Gastroesophageal sphincter (tissue), 4 donors: ENCODE results near the gene ZNF219. TPM values are rescaled to one million over a fixed set of nuclear protein-coding genes. Genes with fewer than 3 reads are reported as not detected.

Experiments
- ATAC-seq: fragments of 150-250 bp; one replicate; pipeline ENCODE4 v1.9.1; 2016; ENCODE audit warnings: mild to moderate bottlenecking, moderate library complexity
- H3K27ac ChIP-seq, 4 donors: fragments of 200-600 bp; sonication (generic) in 3 of 4; 1 replicate in 3 of 4; 2 replicates in 1 of 4; pipeline ENCODE4 v1.5.1; 2016 to 2019
- H3K27me3 ChIP-seq: fragments of 200-600 bp; sonication (generic); one replicate; pipeline ENCODE4 v1.5.1; 2019
- H3K36me3 ChIP-seq, 2 donors: fragments of 200-600 bp; sonication (generic); one replicate each; pipeline ENCODE4 v1.5.1; 2019; ENCODE audit warnings: control low read depth in 1 of 2
- H3K4me1 ChIP-seq, 3 donors: fragments of 200-600 bp; sonication (generic); 1 replicate in 2 of 3; 2 replicates in 1 of 3; pipeline ENCODE4 v1.5.1; 2016 to 2019; ENCODE audit warnings: control low read depth in 2 of 3
- H3K4me3 ChIP-seq, 2 donors: fragments of 200-600 bp; sonication (generic); one replicate each; pipeline ENCODE4 v1.5.1; 2019; ENCODE audit warnings: mild to moderate bottlenecking in 1 of 2, moderate library complexity in 1 of 2
- H3K9me3 ChIP-seq, 3 donors: fragments of 200-600 bp; sonication (generic); one replicate each; pipeline ENCODE4 v1.5.1; 2017 to 2019; ENCODE audit warnings: control low read depth in 2 of 3
- EP300 ChIP-seq: sonication (generic); formaldehyde crosslinking; IDR thresholded peaks from one replicate; pipeline ENCODE4 v1.6.1; 2017; ENCODE audit warnings: antibody characterized with exemption, mild to moderate bottlenecking
- POLR2A ChIP-seq, 2 donors: fragments of 450-650 bp; IDR thresholded peaks; one replicate each; pipeline ENCODE4 v1.6.1; 2017; ENCODE audit warnings: antibody characterized with exemption in 2 of 2, mild to moderate bottlenecking in 2 of 2, moderate library complexity in 1 of 2
- POLR2AphosphoS5 ChIP-seq: sonication (generic); formaldehyde crosslinking; IDR thresholded peaks from one replicate; pipeline ENCODE4 v1.6.1; 2017; ENCODE audit warnings: antibody characterized with exemption
- WGBS, 2 donors: methylation state at CpG; one replicate each; pipeline ENCODE4 v1.1.5; 2018; ENCODE audit warnings: low coverage in 1 of 2; 5-methylcytosine and 5-hydroxymethylcytosine counted together
- total RNA-seq, 4 donors: library from RNA; depleted of rRNA; stranded (reverse); fragments of >200 nt; gene quantifications; one replicate each; pipeline ENCODE4 v1.1.0, GENCODE V29; 2016
- TF ChIP-seq, protein P1 (sequence below), 4 experiments: fragments of 200-600 bp in 2 of 4; fragments of 450-650 bp in 2 of 4; sonication (generic) in 1 of 4; IDR thresholded peaks; one replicate each; pipeline ENCODE4 v1.5.1; 2017 to 2019; ENCODE audit warnings: antibody characterized with exemption in 4 of 4, mild to moderate bottlenecking in 2 of 4, moderate library complexity in 2 of 4

ZNF219 gene
- total RNA-seq, 4 donors from 2014 or later: 42.5 to 112 (median 77.4) TPM

DNA sequence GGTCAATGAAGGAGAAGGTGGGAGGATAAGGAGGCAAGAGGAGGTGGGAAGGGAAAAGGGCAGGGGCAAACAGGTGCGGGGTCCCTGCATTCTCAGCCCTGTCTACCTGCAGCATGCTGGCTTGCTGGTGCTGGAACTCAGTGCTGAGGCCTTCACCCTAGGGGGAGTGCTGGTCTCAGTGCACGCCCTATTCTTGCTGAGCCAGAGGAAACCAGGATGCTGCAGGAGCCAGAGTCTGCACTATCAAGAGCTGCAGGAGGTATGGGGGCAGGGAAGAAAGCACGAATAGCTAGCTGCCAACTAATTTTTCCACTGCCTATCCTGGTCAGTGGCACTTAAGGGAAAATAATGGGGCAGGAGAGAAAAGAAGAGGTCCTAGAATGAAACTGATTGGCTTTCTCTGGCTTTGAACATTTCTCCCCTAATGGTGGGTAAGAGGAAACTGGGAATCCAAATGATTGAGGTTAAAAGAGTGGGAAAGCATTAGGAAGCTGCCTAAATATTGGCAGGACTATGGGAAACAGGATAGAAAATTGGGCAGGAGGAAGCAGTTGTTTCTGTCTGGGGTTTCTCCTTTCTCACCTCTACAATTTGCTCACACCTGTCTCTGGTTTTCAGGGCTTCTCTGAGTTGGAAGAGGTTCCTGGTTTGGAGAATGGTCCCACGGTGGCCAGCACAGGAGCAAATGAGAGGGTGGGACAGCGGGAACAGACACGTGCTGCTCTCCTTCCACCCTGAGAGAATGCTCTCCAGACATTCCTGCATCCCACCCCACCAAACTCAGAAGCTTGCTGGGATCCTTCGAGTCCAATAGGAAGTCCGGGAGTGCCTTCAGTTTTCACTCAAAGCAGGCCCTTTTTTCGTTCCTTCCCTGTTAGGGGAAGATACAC, 4.3 kb upstream of the ZNF219 start:
- Histone ChIP-seq H3K4me1 (peaks cover 7 to 71% (median 31%) of the 10 kb centered on the region in 3 donors), H3K9me3 (no peaks in the 10 kb centered on the region), H3K36me3 (no peaks in the 10 kb centered on the region), H3K4me3 (peak overlapping the region in 1 of 2 donors; percentile 77), H3K27ac (peak overlapping the region in 3 of 4 donors; percentile 98 to 99 (median 99)), H3K27me3 (no peaks in the 10 kb centered on the region)
- ATAC-seq: no peak
- TF ChIP-seq POLR2AphosphoS5: no peak
- TF ChIP-seq POLR2A (IDR thresholded peaks at IDR 0.05): no peak
- TF ChIP-seq EP300: no peak
- TF ChIP-seq, protein P1, sequence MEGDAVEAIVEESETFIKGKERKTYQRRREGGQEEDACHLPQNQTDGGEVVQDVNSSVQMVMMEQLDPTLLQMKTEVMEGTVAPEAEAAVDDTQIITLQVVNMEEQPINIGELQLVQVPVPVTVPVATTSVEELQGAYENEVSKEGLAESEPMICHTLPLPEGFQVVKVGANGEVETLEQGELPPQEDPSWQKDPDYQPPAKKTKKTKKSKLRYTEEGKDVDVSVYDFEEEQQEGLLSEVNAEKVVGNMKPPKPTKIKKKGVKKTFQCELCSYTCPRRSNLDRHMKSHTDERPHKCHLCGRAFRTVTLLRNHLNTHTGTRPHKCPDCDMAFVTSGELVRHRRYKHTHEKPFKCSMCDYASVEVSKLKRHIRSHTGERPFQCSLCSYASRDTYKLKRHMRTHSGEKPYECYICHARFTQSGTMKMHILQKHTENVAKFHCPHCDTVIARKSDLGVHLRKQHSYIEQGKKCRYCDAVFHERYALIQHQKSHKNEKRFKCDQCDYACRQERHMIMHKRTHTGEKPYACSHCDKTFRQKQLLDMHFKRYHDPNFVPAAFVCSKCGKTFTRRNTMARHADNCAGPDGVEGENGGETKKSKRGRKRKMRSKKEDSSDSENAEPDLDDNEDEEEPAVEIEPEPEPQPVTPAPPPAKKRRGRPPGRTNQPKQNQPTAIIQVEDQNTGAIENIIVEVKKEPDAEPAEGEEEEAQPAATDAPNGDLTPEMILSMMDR (IDR thresholded peaks at IDR 0.05): no peak
- WGBS, 2 donors: 0% methylated on average over 6 to 7 of the region's 9 CpGs

DNA sequence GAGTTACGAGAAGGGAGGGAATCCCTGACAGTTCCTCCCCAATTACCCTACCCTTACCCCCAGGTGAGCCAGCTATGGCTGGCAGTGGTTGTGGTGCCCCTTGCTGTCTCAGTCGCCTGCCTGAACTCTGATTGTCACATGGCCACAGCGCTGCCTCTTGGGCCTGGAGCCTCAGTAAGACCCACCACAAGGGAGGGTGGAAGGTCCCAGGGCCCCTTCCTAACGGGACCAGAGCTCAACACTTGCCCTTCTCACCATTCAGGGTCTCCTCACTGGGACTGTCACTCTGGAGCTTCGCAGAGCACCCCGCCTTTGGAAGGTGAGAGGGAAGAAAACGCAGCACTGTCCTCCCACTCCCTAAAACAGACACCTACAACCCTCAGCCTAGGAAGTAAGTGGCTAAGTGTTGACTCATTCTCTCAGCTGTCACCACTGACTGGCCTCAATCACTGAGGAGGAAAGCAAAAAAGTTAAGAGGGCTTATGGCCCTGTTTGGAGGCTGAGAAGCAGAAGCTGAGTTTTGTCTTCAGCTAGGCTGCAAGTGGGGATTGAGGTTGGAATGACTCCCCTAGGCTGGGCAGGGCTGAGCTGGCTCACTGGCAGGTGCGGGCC, 3.5 kb upstream of the ZNF219 start:
- peaks cover 7 to 73% (median 31%) of the 10 kb centered on the region in 3 donors for H3K4me1 ChIP-seq
- TF ChIP-seq POLR2A (IDR thresholded peaks at IDR 0.05) (no peak), EP300 (no peak)
- TF ChIP-seq, protein P1 (IDR thresholded peaks at IDR 0.05): no peak
- no peaks in the 10 kb centered on the region for H3K36me3 ChIP-seq
- no peak for ATAC-seq
- no peak overlapping the region for H3K27ac ChIP-seq
- 67 to 86% methylated on average over 1 to 2 of the region's 8 CpGs for WGBS, 2 donors
- no peaks in the 10 kb centered on the region for H3K9me3 ChIP-seq
- no peaks in the 10 kb centered on the region for H3K27me3 ChIP-seq
- H3K4me3 ChIP-seq: no peak overlapping the region

DNA sequence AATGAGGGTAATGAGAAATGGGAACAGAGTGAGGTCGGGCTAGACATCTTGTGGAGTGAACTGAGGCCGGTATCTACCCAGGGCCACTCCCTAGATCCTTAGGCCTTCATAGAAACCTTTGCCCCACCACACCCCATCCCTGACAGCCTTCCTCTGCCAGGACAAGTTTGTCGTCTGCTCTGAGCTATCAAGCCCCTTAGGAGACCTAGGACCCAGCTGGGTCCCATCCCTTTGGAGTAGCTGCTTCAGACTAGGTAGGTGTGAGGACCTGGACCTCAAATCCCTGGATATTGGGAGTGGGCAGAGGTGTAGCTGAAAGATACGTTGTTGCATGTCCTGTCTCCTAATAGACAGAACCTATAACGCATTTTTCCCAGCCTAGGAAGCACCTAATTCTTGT, 2.5 kb upstream of the ZNF219 start, which contains the start of gene TMEM253:
Gene TMEM253 (plus strand): TSS at position 136 of the 400 bp plus-strand sequence. CDS start 278 bp downstream, outside the sequence.
- H3K4me3 ChIP-seq: no peak within 1 kb of the TSS

DNA sequence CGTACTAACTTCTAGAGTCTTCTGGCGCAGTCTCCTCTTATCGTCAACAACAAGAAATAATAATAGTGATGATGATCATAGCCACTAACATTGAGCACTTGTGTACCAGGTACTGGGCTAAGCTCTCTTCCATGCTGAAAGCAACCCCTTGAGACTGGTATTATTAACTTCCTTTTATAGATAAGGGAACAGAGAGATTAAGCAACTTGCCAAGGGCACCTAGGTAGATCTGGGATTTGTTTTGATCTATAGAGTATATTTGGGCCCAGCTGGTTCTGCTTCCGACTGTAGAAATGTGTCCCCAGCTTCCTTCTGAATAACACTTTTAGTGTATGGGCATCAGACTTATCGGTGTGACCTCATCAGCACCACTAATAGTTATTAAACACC, 1.1 kb upstream of the ZNF219 start:
- Histone ChIP-seq H3K36me3 (no peaks in the 10 kb centered on the region), H3K27me3 (no peaks in the 10 kb centered on the region), H3K4me1 (peaks cover 7 to 73% (median 14%) of the 10 kb centered on the region in 3 donors), H3K9me3 (no peaks in the 10 kb centered on the region), H3K4me3 (peak overlapping the region in 1 of 2 donors; percentile 81), H3K27ac (peak overlapping the region; percentile 89 to 99 (median 98))
- no peak for ATAC-seq
- 34 to 43% methylated on average over 3 to 4 of the region's 5 CpGs for WGBS, 2 donors
- no peak for TF ChIP-seq POLR2A (IDR thresholded peaks at IDR 0.05)
- TF ChIP-seq, protein P1 (IDR thresholded peaks at IDR 0.05): no peak
- no peak for TF ChIP-seq EP300
- no peak for TF ChIP-seq POLR2AphosphoS5

More for the DNA sequence above, 2.5 kb upstream of the ZNF219 start, which contains the start of gene TMEM253:
- Histone ChIP-seq H3K4me1 (peaks cover 7 to 73% (median 24%) of the 10 kb centered on the region in 3 donors), H3K27ac (peak within 1 kb of the TSS in 3 of 4 donors; percentile 98 to 99 (median 98)), H3K27me3 (no peaks in the 10 kb centered on the region), H3K9me3 (no peaks in the 10 kb centered on the region), H3K36me3 (no peaks in the 10 kb centered on the region)
- TF ChIP-seq EP300 (no peak), POLR2AphosphoS5 (no peak)
- no peak for ATAC-seq
- 92 to 95% methylated on average over 3 to 4 of the region's 5 CpGs for WGBS, 2 donors

DNA sequence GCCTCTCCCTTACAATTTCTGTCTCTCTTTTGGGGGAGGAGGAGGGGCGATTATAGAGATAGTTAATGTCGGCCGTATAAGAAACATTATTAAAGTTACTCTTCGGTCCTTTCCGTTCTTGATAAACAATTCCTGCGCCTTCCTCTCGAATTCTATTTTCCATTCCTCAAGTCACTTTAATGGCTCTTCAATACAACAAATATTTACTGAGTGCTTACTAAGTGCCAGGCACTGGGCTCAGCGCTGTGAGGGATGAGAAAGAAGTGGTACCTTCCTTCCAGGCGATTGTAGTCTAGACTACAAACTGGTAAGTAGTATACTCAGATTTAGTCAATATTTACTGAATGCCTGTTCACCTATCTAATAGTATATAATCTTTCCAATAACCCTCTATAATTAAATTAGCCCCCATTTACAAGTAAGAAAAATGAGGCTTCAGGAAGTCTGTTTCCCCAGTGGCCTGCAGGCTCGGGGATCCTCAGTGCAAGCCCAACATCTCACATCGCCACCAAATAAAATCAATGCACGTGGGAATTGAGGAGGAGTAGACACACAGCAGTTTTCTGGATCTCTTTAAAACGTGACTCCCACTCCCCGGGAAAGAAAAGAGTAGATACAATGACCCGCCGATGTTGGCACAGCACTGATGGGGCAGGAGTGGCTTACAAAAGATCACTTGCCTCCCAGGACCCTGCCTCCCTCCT, 589 bp upstream of the ZNF219 start:
- Histone ChIP-seq H3K4me1 (peaks cover 7 to 73% (median 16%) of the 10 kb centered on the region in 3 donors), H3K4me3 (peak overlapping the region; percentile 68 to 81), H3K27me3 (no peaks in the 10 kb centered on the region), H3K9me3 (no peaks in the 10 kb centered on the region), H3K36me3 (no peaks in the 10 kb centered on the region), H3K27ac (peak overlapping the region; percentile 89 to 99 (median 98))
- TF ChIP-seq POLR2AphosphoS5 (no peak), EP300 (no peak), POLR2A (IDR thresholded peaks at IDR 0.05) (no peak)
- TF ChIP-seq, protein P1 (IDR thresholded peaks at IDR 0.05): no peak
- no peak for ATAC-seq
- WGBS, 2 donors: 5 to 10% methylated on average over 9 to 15 of the region's 16 CpGs
